Measurements from ENCODE around the gene TNNC1. TPM values are rescaled to one million over a fixed set of nuclear protein-coding genes. Genes with fewer than 3 reads are reported as not detected.

TNNC1 gene
- total and polyA plus RNA-seq, 12 donors, result 1.1 to 42.0 (median 6.3) TPM

DNA sequence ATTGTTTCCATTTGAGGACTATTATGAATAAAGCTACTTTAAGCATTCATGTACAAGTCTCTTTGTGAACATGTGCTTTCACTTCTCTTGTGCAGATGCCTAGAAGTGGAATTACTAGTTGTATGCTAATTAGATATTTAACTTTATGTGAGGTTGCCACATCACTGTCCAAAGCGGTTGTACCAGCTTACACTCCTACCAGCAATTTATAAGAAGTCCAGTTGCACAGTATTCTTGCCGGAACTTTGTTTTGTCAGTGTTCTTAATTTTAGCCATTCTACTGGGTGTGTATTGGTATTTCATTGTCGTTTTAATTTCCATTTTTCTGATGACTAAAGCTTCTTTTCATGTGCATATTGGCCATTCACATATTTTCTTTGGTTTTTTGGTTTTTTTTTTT is 38.0 kb downstream of the TNNC1 start:
- DNase-seq, result no peak
- no peak overlapping the region for H3K27ac ChIP-seq
- H3K4me1 ChIP-seq (replicated peaks in 1 of 2), result peaks cover 8 to 18% of the 10 kb centered on the region in 2 donors
- 85 to 94% (median 90%) methylated on average over 3 of the region's 3 CpGs for WGBS, 4 donors
- H3K4me3 ChIP-seq, result no peak overlapping the region
- TF ChIP-seq POLR2A (IDR thresholded peaks at IDR 0.05), result no peak
- no peak for TF ChIP-seq CTCF (IDR thresholded peaks at IDR 0.05)
- no peaks in the 10 kb centered on the region for H3K9me3 ChIP-seq (replicated peaks in 1 of 3)
- no peaks in the 10 kb centered on the region for H3K36me3 ChIP-seq (replicated peaks in 1 of 2)
- no peaks in the 10 kb centered on the region for H3K27me3 ChIP-seq
- intact Hi-C loops (cut with DNase I), result no loop called here

- H3K9me3 ChIP-seq (replicated peaks in 1 of 3), result no peaks in the 10 kb centered on the region
- H3K27me3 ChIP-seq, result no peaks in the 10 kb centered on the region
- intact Hi-C loops (cut with DNase I), result no loop called here
- peaks cover 24 to 40% of the 10 kb centered on the region in 2 donors for H3K4me1 ChIP-seq (replicated peaks in 1 of 2)
- H3K36me3 ChIP-seq (replicated peaks in 1 of 2), result peaks cover 0 to 45% of the 10 kb centered on the region in 2 donors
- peak overlapping the region in 1 of 4 donors; percentile 91 for H3K4me3 ChIP-seq
- peak in 3 of 7 donors; percentile 49 to 54 (median 52) for DNase-seq
- peak overlapping the region in 2 of 5 donors; percentile 96 to 97 for H3K27ac ChIP-seq
- 52 to 62% (median 57%) methylated on average over 8 of the region's 8 CpGs for WGBS, 4 donors
- TF ChIP-seq CTCF (IDR thresholded peaks at IDR 0.05) (no peak), POLR2A (IDR thresholded peaks at IDR 0.05) (peak in 1 of 2 donors; percentile 35)
These were observed 45.4 kb downstream of the TNNC1 start for GRCh38 chr3:52408466-52408865.

GRCh38 chr3:52407779-52408178 is 46.1 kb downstream of the TNNC1 start:
- H3K27ac ChIP-seq, result peak overlapping the region in 1 of 5 donors; percentile 96
- H3K4me3 ChIP-seq, result no peak overlapping the region
- no peak for TF ChIP-seq CTCF (IDR thresholded peaks at IDR 0.05)
- TF ChIP-seq POLR2A (IDR thresholded peaks at IDR 0.05), result no peak
- intact Hi-C loops (cut with DNase I), result no loop called here
- DNase-seq, result peak in 6 of 7 donors; percentile 41 to 77 (median 67)
- WGBS, 4 donors, result 44 to 81% (median 58%) methylated on average over 1 to 3 of the region's 3 CpGs
- H3K36me3 ChIP-seq (replicated peaks in 1 of 2), result peaks cover 0 to 52% of the 10 kb centered on the region in 2 donors
- no peaks in the 10 kb centered on the region for H3K9me3 ChIP-seq (replicated peaks in 1 of 3)
- peaks cover 24 to 38% of the 10 kb centered on the region in 2 donors for H3K4me1 ChIP-seq (replicated peaks in 1 of 2)
- no peaks in the 10 kb centered on the region for H3K27me3 ChIP-seq

- peaks cover 0 to 60% of the 10 kb centered on the region in 2 donors for H3K36me3 ChIP-seq (replicated peaks in 1 of 2)
- intact Hi-C loops (cut with DNase I), result no loop called here
These were observed 46.9 kb downstream of the TNNC1 start for GRCh38 chr3:52406791-52407510.

More at GRCh38 chr3:52406791-52407510, 46.9 kb downstream of the TNNC1 start:
- peaks cover 24 to 30% of the 10 kb centered on the region in 2 donors for H3K4me1 ChIP-seq (replicated peaks in 1 of 2)
- peak in 1 of 7 donors; percentile 20 for DNase-seq
- 87 to 95% (median 92%) methylated on average over 13 to 20 of the region's 20 CpGs for WGBS, 4 donors
- H3K27ac ChIP-seq, result no peak overlapping the region
- no peaks in the 10 kb centered on the region for H3K9me3 ChIP-seq (replicated peaks in 1 of 3)
- H3K27me3 ChIP-seq, result no peaks in the 10 kb centered on the region
- TF ChIP-seq POLR2A (IDR thresholded peaks at IDR 0.05) (no peak), CTCF (IDR thresholded peaks at IDR 0.05) (no peak)
- H3K4me3 ChIP-seq, result no peak overlapping the region

Data from adrenal gland (tissue), 12 donors.